Peyer's patch (tissue), 4 donors: ENCODE data around the gene LRFN4.

ENCODE experiments used
- POLR2A ChIP-seq, 2 donors: fragments of 450-650 bp; IDR thresholded peaks; one replicate each; pipeline ENCODE4 v1.5.1; 2017; ENCODE audit warnings: antibody characterized with exemption in 2 of 2, mild to moderate bottlenecking in 2 of 2, moderate library complexity in 2 of 2
- TF ChIP-seq, protein P1 (sequence below), 6 experiments: fragments of 450-650 bp in 4 of 6; fragments of 200-600 bp in 2 of 6; sonication (generic) in 1 of 6; IDR thresholded peaks; one replicate each; pipeline ENCODE4 v1.5.1; 2017 to 2019; ENCODE audit warnings: antibody characterized with exemption in 6 of 6, mild to moderate bottlenecking in 3 of 6, moderate library complexity in 1 of 6

DNA sequence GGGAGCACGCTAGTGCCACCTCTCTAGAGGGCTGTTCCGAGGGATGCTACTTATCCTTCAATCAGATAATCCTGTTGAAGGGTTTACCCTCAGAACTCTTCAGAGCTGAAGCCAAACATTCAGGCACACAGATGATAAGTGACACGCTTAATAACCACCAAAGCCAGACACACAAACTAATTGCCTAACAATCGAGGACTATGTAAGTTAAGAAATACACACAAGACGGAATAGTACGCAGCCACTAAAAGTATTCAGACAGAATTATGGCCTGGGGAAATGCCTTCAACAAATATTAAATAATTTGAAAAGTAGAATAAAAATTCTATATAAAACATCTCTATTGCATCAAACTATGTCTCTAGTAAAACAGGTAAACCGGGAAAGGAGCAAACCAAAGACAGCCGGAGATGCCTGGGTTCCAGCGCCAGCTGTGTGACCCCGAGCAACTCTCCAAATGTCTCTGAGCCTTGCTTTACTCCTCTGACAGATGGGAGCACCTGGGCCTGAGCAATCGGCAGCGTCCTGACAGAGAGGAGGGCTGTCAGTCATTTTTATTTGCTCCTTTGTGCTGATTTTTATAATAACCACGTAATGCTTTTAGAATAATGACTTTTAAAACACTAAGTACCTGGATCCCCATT lies 11.3 kb downstream of the LRFN4 start:
- TF ChIP-seq, protein P1, sequence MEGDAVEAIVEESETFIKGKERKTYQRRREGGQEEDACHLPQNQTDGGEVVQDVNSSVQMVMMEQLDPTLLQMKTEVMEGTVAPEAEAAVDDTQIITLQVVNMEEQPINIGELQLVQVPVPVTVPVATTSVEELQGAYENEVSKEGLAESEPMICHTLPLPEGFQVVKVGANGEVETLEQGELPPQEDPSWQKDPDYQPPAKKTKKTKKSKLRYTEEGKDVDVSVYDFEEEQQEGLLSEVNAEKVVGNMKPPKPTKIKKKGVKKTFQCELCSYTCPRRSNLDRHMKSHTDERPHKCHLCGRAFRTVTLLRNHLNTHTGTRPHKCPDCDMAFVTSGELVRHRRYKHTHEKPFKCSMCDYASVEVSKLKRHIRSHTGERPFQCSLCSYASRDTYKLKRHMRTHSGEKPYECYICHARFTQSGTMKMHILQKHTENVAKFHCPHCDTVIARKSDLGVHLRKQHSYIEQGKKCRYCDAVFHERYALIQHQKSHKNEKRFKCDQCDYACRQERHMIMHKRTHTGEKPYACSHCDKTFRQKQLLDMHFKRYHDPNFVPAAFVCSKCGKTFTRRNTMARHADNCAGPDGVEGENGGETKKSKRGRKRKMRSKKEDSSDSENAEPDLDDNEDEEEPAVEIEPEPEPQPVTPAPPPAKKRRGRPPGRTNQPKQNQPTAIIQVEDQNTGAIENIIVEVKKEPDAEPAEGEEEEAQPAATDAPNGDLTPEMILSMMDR (IDR thresholded peaks at IDR 0.05): no peak
- no peak for TF ChIP-seq POLR2A (IDR thresholded peaks at IDR 0.05)
